Cardiac muscle cell (in vitro differentiated cells and primary cell): ENCODE results near the gene NEK2. TPM values are rescaled to one million over a fixed set of nuclear protein-coding genes. Genes with fewer than 3 reads are reported as not detected.

Source experiments
- DNase-seq, 2 donors: peaks; one replicate each; pipeline versions ENCODE4 v3.0.0 to v3.0.0-alpha.2; 2010 to 2017; ENCODE audit warnings: low read depth in 1 of 2, low spot score in 1 of 2
- H3K27ac ChIP-seq: fragments of 200-600 bp; sonication (generic); 2 replicates; pipeline ENCODE4 v1.5.1; 2016
- H3K27me3 ChIP-seq: fragments of 200-600 bp; sonication (generic); 2 replicates; pipeline ENCODE4 v1.6.0; 2016; ENCODE audit warnings: control low read depth
- H3K36me3 ChIP-seq: fragments of 200-600 bp; sonication (generic); 2 replicates; pipeline ENCODE4 v1.5.1; 2016; ENCODE audit warnings: control low read depth
- H3K4me1 ChIP-seq: fragments of 200-600 bp; sonication (generic); 2 replicates; pipeline ENCODE4 v1.8.1; 2017; ENCODE audit warnings: low read depth, mild to moderate bottlenecking, mixed run types
- H3K4me3 ChIP-seq: fragments of 200-600 bp; sonication (generic); 2 replicates; pipeline ENCODE4 v1.5.1; 2016; ENCODE audit warnings: mild to moderate bottlenecking
- H3K9me3 ChIP-seq: fragments of 200-600 bp; sonication (generic); 2 replicates; pipeline ENCODE4 v1.5.1; 2017; ENCODE audit warnings: low read depth, mild to moderate bottlenecking, control low read depth
- polyA plus RNA-seq: library from polyadenylated mRNA; unstranded; fragments of >200 nt; fragmentation: Nextera tagmentation; extraction: Ambion mirVana; gene quantifications from 2 replicates; pipeline ENCODE4 v1.2.1, GENCODE V29; 2016
- total RNA-seq: library from RNA; depleted of rRNA; stranded (reverse); fragments of >200 nt; gene quantifications from 2 replicates; pipeline ENCODE4 v1.2.3, GENCODE V29; 2016
- TF ChIP-seq, protein P1 (sequence below): IDR thresholded peaks from 2 replicates; pipeline ENCODE4 v1.5.1; 2012; ENCODE audit warnings: low read depth, mild to moderate bottlenecking, low read length

NEK2 gene
- total and polyA plus RNA-seq, 2 experiments from 2014 or later = 6.7 to 51.2 TPM

DNA sequence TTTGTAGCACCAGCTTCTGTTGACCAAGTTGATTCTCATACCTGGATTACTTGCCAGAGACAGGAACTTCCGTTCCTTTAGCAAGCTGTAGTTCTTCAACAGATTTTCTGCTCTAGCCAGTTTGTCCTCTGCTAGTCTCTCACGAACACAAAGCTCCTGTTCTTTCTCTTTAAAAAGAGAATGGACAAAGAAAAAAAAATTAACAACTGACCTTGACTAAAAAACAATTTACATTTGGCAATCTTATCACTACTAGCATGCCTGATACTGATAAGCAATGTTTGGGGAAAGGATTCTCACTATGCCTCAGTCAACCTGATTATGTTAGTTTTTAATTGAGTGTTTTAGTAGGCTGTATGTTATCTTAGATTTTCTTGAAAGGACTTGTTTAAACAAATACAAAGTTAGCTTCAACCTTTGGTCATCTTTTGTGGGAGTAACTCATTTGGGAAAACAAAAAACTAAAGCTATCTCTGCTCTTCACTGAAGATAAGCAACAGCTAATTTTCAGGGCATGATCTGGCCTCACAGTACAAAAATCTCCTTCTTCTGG is 8.3 kb downstream of the NEK2 start:
- H3K27ac ChIP-seq = no peak overlapping the region
- H3K4me3 ChIP-seq = no peak overlapping the region
- H3K27me3 ChIP-seq = no peaks in the 10 kb centered on the region
- no peaks in the 10 kb centered on the region for H3K9me3 ChIP-seq
- H3K4me1 ChIP-seq = no peaks in the 10 kb centered on the region
- TF ChIP-seq, protein P1, sequence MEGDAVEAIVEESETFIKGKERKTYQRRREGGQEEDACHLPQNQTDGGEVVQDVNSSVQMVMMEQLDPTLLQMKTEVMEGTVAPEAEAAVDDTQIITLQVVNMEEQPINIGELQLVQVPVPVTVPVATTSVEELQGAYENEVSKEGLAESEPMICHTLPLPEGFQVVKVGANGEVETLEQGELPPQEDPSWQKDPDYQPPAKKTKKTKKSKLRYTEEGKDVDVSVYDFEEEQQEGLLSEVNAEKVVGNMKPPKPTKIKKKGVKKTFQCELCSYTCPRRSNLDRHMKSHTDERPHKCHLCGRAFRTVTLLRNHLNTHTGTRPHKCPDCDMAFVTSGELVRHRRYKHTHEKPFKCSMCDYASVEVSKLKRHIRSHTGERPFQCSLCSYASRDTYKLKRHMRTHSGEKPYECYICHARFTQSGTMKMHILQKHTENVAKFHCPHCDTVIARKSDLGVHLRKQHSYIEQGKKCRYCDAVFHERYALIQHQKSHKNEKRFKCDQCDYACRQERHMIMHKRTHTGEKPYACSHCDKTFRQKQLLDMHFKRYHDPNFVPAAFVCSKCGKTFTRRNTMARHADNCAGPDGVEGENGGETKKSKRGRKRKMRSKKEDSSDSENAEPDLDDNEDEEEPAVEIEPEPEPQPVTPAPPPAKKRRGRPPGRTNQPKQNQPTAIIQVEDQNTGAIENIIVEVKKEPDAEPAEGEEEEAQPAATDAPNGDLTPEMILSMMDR = no peak
- peaks cover 7% of the 10 kb centered on the region for H3K36me3 ChIP-seq
- no peak for DNase-seq

DNA sequence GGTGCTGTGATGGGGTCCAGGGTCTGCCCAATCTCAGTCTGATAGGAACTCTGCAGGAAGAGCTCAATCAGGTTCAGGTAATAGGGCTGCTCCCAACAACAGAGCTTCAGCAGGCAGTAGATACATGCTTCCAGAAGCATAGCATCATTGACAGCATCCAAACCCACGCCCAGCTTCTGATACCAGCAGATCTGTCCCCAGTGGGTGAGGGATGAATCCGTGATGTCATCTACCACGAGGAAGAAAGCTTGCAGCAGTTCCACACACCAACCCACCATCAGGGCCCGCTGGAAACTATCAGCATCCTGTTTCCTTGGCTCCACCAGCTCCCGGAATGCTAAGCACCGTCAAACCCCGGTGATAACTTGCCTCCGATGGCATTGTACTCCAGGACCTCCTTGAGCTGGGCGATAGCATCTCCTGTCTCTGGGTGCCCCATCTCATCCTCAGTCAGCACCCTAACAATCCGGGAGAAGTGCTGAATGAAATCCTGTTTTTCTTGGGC is 14.7 kb downstream of the NEK2 start:
- Histone ChIP-seq H3K4me3 (no peak overlapping the region), H3K27me3 (no peaks in the 10 kb centered on the region), H3K9me3 (no peaks in the 10 kb centered on the region), H3K36me3 (no peaks in the 10 kb centered on the region), H3K27ac (no peak overlapping the region), H3K4me1 (no peaks in the 10 kb centered on the region)
- DNase-seq = no peak
- TF ChIP-seq, protein P1 = no peak

DNA sequence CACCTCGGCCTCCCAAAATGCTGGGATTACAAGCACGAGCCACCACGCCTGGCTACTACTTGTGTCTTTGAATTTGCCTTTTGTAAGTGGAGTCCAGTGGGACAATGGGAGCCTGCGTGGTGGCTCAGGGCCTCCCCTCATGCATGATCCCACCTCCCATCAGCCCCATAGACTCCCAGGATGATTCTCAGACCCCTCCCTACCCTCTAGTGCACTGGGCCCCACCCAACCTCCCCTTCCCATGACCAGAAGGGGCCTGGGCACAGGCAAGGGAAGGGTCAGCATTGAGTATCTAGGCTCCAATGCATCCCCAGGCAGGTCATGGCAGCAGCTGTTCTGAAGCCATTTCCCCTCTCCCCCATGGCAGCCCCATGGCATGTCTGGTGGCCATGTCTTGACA is 18.7 kb downstream of the NEK2 start:
- no peaks in the 10 kb centered on the region for H3K36me3 ChIP-seq
- no peaks in the 10 kb centered on the region for H3K9me3 ChIP-seq
- no peaks in the 10 kb centered on the region for H3K27me3 ChIP-seq
- peaks cover 3% of the 10 kb centered on the region for H3K4me1 ChIP-seq
- TF ChIP-seq, protein P1 = no peak
- no peak overlapping the region for H3K4me3 ChIP-seq
- H3K27ac ChIP-seq = no peak overlapping the region
- no peak for DNase-seq

- peak; percentile 92 to 93 for DNase-seq
- Histone ChIP-seq H3K9me3 (no peaks in the 10 kb centered on the region), H3K36me3 (no peaks in the 10 kb centered on the region), H3K27ac (no peak overlapping the region), H3K4me1 (peaks cover 3% of the 10 kb centered on the region), H3K27me3 (no peaks in the 10 kb centered on the region), H3K4me3 (no peak overlapping the region)
- TF ChIP-seq, protein P1 = peak; percentile 93
Observed at GRCh38 chr1:211654838-211655787, 20.3 kb downstream of the NEK2 start.

GRCh38 chr1:211653959-211654496 is 21.4 kb downstream of the NEK2 start:
- TF ChIP-seq, protein P1 = no peak
- peak in 1 of 2 donors; percentile 51 for DNase-seq
- no peak overlapping the region for H3K4me3 ChIP-seq
- H3K9me3 ChIP-seq = no peaks in the 10 kb centered on the region
- no peaks in the 10 kb centered on the region for H3K27me3 ChIP-seq
- no peaks in the 10 kb centered on the region for H3K36me3 ChIP-seq
- peaks cover 3% of the 10 kb centered on the region for H3K4me1 ChIP-seq
- H3K27ac ChIP-seq = no peak overlapping the region
